ENCODE measurements around the gene WNT5A.
"Not testable (repeated sequence)": the region's sequence is repeated elsewhere in the genome, so short reads cannot be mapped to it uniquely, and the experiment has no call there.

WNT5A gene

GRCh38 chr3:55505102-55505501, 18.0 kb upstream of the WNT5A start:
- not testable (repeated sequence) for DNase-seq

GRCh38 chr3:55501905-55502304, 14.8 kb upstream of the WNT5A start:
- DNase-seq = no peak

GRCh38 chr3:55500555-55501330, 13.6 kb upstream of the WNT5A start:
- DNase-seq = no peak

GRCh38 chr3:55498520-55498919, 11.4 kb upstream of the WNT5A start:
- DNase-seq = no peak

- no peak for DNase-seq
These were observed 10.1 kb upstream of the WNT5A start for GRCh38 chr3:55497250-55497649.

DNA sequence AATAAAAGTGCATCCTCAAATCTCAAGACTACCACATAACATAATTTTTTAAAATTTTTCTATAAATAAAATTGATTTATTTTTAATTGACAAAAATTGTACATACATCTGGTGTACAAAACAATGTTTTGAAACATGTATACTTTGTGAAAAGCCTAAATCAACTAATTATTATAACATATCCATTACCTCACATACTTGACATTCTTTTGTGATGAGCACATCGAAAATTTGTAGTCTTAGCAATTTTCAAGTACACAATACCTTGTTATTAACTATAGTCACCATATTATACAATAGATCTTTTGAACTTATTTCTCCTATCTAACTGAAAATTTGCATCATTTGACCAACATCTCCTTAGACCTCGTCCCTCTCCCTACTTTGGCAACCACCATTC, 7.9 kb upstream of the WNT5A start:
- DNase-seq = no peak

DNA sequence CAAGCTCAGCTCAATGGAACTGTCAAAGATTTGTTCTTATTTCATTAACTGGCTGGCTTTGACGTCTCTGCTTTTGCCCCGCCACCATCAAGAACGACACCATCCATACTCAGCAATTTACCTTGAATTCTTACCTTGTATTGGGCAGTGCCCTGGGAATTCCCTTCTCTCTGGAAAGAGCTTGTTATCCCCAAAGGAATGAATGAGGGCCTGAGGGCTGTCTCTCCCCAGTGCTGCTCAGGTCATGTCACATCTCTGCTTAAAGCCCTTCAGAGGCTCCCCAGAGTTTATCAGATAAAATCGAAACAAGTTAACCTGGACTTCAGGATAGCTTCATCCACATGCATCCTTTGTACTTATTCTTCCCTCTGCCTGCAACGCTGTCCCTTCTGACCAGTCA, 5.9 kb upstream of the WNT5A start:
- DNase-seq = no peak

DNA sequence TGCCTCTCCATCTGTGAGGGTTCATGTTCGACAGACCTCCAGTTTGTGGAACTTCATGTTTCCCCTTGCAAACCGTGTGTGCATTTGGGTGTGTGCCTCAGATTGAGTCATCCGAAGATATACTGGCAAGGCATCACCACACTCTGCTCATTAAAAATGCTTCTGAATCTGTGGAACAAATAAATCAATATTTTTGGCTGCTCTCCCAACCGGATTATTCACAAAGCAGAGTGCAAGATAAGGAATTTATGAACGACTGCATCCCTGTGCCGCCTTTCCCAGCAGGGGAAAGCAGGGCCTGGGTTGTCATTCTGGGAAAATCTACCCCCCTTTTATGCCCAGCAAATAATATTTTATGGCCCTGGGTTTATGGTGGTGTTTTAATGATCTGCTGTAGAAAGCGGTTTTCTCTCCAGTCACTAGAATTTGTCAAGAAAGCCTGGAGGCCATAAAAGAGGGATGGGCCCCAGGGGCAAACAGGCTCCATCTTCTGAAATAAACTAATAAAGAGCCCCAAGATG, 4.2 kb upstream of the WNT5A start:
- no peak for DNase-seq

DNA sequence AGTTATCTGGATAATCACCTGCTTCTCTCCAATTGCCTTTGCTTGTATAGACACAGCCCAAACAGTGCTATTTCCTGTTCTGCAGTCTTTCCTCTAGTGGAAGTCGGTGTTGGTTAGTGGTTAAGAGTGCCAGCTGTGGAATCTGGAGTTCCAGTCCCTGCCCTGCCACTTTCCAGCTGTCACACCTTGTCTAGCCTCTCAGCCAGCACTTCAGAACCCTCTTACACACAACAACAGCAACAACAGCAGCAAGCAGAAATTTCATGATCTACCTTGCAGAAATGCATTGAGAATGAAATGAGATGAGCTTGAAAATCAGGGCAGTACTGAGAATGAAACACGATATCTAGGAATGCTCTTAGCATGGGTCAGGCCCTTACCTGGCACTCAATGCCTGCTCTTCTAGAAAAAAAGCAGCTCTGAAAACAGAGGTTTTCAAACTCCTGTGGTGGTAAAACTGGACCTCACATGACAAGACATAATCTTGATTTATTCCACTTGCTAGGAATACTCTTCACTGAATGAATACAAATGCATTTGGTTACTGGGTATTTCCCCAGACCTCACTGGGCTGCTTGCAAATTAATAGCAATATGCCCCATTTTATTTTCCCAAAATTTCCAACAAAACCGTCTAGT, 3.3 kb upstream of the WNT5A start:
- DNase-seq = no peak

- no peak for DNase-seq
These were observed 2.7 kb upstream of the WNT5A start for GRCh38 chr3:55489798-55490132.

DNA sequence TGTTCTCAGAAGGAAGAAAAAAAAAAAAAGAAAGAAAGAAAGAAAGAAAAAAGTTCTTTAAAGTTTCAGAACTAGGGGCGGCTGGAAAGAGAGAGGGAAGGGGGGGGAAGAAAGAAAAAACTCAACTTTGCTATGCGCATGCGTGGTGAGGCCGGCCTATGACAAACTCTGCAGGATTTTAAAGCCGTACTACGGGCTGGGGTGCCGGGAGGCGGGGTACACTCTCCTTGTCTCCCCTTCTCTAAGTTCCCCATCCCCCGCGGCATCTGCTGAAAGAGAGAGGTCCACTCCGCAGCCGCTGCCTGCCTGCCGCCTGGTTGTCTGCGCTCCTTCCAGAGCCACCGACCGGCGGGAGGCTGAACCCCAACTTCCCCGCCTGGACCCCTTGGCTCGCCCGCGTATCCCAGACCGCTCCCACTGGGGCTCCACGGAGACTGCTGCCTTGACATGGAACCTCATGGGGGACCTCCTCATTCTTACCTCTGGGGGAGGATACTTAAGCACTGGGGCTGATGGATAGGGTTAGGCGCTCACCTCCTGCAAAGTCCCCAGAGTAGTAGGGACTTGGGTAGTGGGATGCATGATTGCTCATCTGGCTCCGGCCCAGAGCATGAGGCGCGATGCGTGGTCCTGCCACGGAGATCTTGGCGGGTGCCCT, 1.4 kb upstream of the WNT5A start:
- peak; percentile 22 for DNase-seq

DNA sequence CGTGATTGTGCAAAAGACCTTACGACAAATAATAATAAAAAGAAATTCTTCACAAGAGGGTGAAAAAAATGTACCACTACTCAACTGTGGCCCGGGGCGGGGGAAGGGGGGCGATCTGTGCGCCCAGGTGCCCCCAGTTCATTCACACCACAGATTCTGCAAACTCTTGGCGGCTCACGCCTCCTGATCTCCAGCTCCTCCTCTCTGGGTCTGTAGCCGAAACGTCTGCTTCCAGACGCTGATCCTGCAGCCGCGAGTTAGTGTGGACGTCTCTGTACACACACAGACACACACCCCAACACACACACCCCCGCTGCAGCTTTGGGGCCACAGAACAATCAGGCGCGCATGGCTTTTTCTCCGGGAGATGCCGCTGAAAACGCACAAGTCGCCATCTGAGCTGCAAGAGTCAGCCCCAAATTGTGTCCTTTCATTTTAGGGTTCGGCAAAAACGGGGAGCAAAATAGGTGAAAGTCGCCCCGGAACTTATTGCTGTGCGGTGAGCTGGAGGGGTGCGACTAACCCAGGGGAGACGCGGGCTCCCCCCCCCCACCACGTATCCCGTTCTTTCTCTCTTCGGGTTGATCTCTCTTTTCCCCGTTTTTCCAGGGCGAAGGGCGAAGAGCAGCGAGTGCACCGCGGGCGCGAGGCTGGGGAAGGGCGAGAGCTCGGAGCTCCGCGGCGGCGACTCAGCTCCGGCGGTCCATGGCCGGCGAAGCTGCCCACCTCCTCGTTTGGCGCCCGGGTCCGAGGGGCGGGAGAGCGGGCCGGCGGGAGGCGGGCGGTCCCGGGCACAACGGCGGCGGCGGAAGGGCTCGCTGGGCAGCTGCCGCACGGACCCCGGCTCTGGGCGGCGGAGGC, 505 bp upstream of the WNT5A start:
- DNase-seq = peak; percentile 61

- peak; percentile 38 for DNase-seq
These were observed 827 bp downstream of the WNT5A start for GRCh38 chr3:55486101-55486856.

GRCh38 chr3:55484801-55485791, 2.0 kb downstream of the WNT5A start:
- DNase-seq = peak; percentile 64

- no peak for DNase-seq
These were observed 2.9 kb downstream of the WNT5A start for GRCh38 chr3:55484191-55484689.

DNA sequence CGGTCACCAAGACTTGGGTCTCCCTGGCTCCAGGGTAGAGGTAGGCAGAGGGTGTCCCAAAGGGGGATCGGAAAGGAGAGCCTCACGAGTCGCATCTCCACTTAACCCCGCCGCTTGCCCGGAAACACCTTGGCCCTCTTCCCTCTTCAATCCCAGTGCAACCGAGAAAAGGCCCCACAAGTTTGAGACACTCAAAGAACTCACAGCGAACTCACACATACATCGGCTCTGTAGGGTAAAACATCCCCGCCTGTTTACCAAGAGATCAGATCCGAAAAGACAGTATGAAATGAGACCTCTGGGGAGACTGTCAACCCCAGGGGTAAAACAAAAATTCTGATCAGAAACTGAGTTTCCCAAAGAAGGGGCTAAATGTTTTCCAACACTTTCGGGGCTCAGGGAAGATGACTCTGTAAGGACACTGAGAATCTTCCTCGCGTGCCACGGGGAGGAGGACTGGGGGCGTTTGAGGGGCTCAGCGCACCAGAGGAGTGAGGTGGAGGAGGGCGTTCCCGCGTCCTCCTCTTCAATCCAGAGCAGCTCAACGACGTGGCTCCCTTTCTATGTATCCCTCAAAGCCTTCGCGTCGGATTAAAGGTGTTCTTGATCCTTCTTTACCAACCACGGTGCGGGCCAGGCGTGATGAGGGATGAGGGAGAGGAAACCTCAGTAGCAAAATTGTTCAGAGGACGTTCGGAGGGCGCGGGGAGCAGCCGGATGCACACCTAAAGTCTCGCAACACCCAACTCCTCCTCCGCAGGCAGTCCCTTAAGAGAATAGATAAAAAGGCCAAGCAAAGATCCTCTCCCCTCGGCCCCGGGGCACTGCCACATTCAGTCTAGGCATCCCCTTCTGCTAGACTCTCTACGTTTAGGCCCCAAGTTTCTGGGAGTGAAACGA, 3.7 kb downstream of the WNT5A start:
- DNase-seq = no peak

DNA sequence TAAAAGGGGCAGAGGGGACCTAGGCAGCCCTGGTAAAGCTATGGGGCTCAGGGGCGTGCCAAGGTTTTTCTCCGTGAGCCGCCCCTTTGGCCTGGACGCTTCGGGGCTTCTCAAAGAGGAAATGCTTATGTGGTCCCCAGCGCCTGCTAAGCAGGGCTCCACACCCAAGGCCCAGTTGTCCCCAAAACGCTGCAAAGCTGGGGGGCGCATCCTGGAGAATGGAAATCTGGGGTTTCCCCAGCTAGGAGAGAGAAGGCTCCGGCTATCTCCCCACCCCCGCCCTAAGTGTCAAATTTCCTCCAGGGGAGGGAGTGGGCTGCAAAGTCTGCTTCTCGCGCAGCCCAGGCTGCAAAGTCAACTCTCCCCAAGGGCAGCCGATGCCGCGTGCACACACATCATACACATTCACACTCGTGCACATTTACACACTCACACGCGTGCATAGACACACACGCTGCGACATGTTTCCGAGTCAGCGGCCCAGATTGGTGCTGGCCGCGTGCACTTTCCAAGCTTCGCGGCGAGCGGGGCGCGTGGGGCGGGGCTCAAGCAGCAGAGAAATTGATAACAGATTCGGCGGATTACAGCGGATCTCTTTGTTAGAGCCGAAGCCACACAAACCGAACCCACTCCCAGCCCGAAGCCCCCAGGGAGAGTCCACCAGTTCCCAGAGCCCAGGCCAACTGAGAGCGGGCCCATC, 4.5 kb downstream of the WNT5A start:
- DNase-seq = no peak

GRCh38 chr3:55481744-55482495, 5.2 kb downstream of the WNT5A start:
- DNase-seq = no peak

All from NCI-H748 treated with DMSO at 0.1 percent for 48 hours (cell line).